Measurements from ENCODE around the gene PLA2G4D. TPM values are rescaled to one million over a fixed set of nuclear protein-coding genes. Genes with fewer than 3 reads are reported as not detected.

Gene PLA2G4D
- total RNA-seq (0.28 TPM), polyA plus RNA-seq (2.7 TPM)
- long read RNA-seq, donor 1, result 0 reads
- long read RNA-seq, donor 2, result 0 reads
- long read RNA-seq, donor 3, result 0 reads
- long read RNA-seq, donor 4, result 0 reads
- long read RNA-seq, donor 5, result 0 reads
- long read RNA-seq, donor 6, result 0 reads
- long read RNA-seq, donor 7, result 0 reads
- long read RNA-seq, donor 8, result 0 reads
- long read RNA-seq, donor 9, result 0 reads
- long read RNA-seq, donor 10, result 0 reads

GRCh38 chr15:42094512-42094963, at the start of gene PLA2G4D:
Gene PLA2G4D, minus strand, starts transcription at chr15:42094562. Its CDS starts 103 bp downstream, at chr15:42094459.
- Histone ChIP-seq H3K36me3 (ENCODE audit: control insufficient read depth in 2 of 2, insufficient read depth in 2 of 2, low read length in 1 of 2) (no peaks in the 10 kb centered on the region), H3K27ac (ENCODE audit: low read depth in 1 of 2, low read length in 1 of 2) (no peak within 1 kb of the TSS), H3K4me3 (ENCODE audit: low read length in 2 of 2) (no peak within 1 kb of the TSS), H3K27me3 (ENCODE audit: control insufficient read depth in 2 of 2, insufficient read depth in 1 of 2, low read length in 1 of 2) (no peaks in the 10 kb centered on the region), H3K4me1 (ENCODE audit: control insufficient read depth in 2 of 2, insufficient read depth in 2 of 2, low read length in 2 of 2) (peaks cover 0 to 9% of the 10 kb centered on the region in 2 donors), H3K9me3 (ENCODE audit: control insufficient read depth in 2 of 2, insufficient read depth in 1 of 2, low read length in 1 of 2) (peaks cover 0 to 2% of the 10 kb centered on the region in 2 donors)
- 87% methylated on average over 6 of the region's 6 CpGs for WGBS
- peak in 1 of 9 donors; percentile 16 for DNase-seq (ENCODE audit: low read depth in 6 of 9, low spot score in 9 of 9)

GRCh38 chr15:42143356-42143755, 49.0 kb upstream of the PLA2G4D start:
- no peak for DNase-seq (ENCODE audit: low read depth in 6 of 9, low spot score in 9 of 9)
- no peaks in the 10 kb centered on the region for H3K9me3 ChIP-seq (ENCODE audit: control insufficient read depth in 2 of 2, insufficient read depth in 1 of 2, low read length in 1 of 2)
- WGBS, result 96% methylated on average over 4 of the region's 4 CpGs
- H3K4me3 ChIP-seq (ENCODE audit: low read length in 2 of 2), result no peak overlapping the region
- no peak overlapping the region for H3K27ac ChIP-seq (ENCODE audit: low read depth in 1 of 2, low read length in 1 of 2)
- H3K36me3 ChIP-seq (ENCODE audit: control insufficient read depth in 2 of 2, insufficient read depth in 2 of 2, low read length in 1 of 2), result no peaks in the 10 kb centered on the region
- no peaks in the 10 kb centered on the region for H3K27me3 ChIP-seq (ENCODE audit: control insufficient read depth in 2 of 2, insufficient read depth in 1 of 2, low read length in 1 of 2)
- H3K4me1 ChIP-seq (ENCODE audit: control insufficient read depth in 2 of 2, insufficient read depth in 2 of 2, low read length in 2 of 2), result peaks cover 0 to 2% of the 10 kb centered on the region in 2 donors

GRCh38 chr15:42141795-42142667, 47.7 kb upstream of the PLA2G4D start:
- Histone ChIP-seq H3K4me1 (ENCODE audit: control insufficient read depth in 2 of 2, insufficient read depth in 2 of 2, low read length in 2 of 2) (peaks cover 0 to 2% of the 10 kb centered on the region in 2 donors), H3K9me3 (ENCODE audit: control insufficient read depth in 2 of 2, insufficient read depth in 1 of 2, low read length in 1 of 2) (no peaks in the 10 kb centered on the region), H3K36me3 (ENCODE audit: control insufficient read depth in 2 of 2, insufficient read depth in 2 of 2, low read length in 1 of 2) (no peaks in the 10 kb centered on the region), H3K4me3 (ENCODE audit: low read length in 2 of 2) (no peak overlapping the region), H3K27ac (ENCODE audit: low read depth in 1 of 2, low read length in 1 of 2) (no peak overlapping the region), H3K27me3 (ENCODE audit: control insufficient read depth in 2 of 2, insufficient read depth in 1 of 2, low read length in 1 of 2) (no peaks in the 10 kb centered on the region)
- DNase-seq (ENCODE audit: low read depth in 6 of 9, low spot score in 9 of 9), result no peak
- 90% methylated on average over 21 of the region's 21 CpGs for WGBS

GRCh38 chr15:42141246-42141645, 46.9 kb upstream of the PLA2G4D start:
- H3K27ac ChIP-seq (ENCODE audit: low read depth in 1 of 2, low read length in 1 of 2), result no peak overlapping the region
- DNase-seq (ENCODE audit: low read depth in 6 of 9, low spot score in 9 of 9), result no peak
- H3K36me3 ChIP-seq (ENCODE audit: control insufficient read depth in 2 of 2, insufficient read depth in 2 of 2, low read length in 1 of 2), result no peaks in the 10 kb centered on the region
- no peak overlapping the region for H3K4me3 ChIP-seq (ENCODE audit: low read length in 2 of 2)
- H3K4me1 ChIP-seq (ENCODE audit: control insufficient read depth in 2 of 2, insufficient read depth in 2 of 2, low read length in 2 of 2), result peaks cover 0 to 2% of the 10 kb centered on the region in 2 donors
- no peaks in the 10 kb centered on the region for H3K9me3 ChIP-seq (ENCODE audit: control insufficient read depth in 2 of 2, insufficient read depth in 1 of 2, low read length in 1 of 2)
- WGBS, result 96% methylated on average over 7 of the region's 7 CpGs
- H3K27me3 ChIP-seq (ENCODE audit: control insufficient read depth in 2 of 2, insufficient read depth in 1 of 2, low read length in 1 of 2), result no peaks in the 10 kb centered on the region

GRCh38 chr15:42140383-42141070, 46.2 kb upstream of the PLA2G4D start:
- Histone ChIP-seq H3K27ac (ENCODE audit: low read depth in 1 of 2, low read length in 1 of 2) (no peak overlapping the region), H3K9me3 (ENCODE audit: control insufficient read depth in 2 of 2, insufficient read depth in 1 of 2, low read length in 1 of 2) (no peaks in the 10 kb centered on the region), H3K4me1 (ENCODE audit: control insufficient read depth in 2 of 2, insufficient read depth in 2 of 2, low read length in 2 of 2) (peaks cover 0 to 2% of the 10 kb centered on the region in 2 donors), H3K27me3 (ENCODE audit: control insufficient read depth in 2 of 2, insufficient read depth in 1 of 2, low read length in 1 of 2) (no peaks in the 10 kb centered on the region), H3K36me3 (ENCODE audit: control insufficient read depth in 2 of 2, insufficient read depth in 2 of 2, low read length in 1 of 2) (no peaks in the 10 kb centered on the region), H3K4me3 (ENCODE audit: low read length in 2 of 2) (no peak overlapping the region)
- 93% methylated on average over 8 of the region's 8 CpGs for WGBS
- DNase-seq (ENCODE audit: low read depth in 6 of 9, low spot score in 9 of 9), result no peak

GRCh38 chr15:42139596-42139995, 45.2 kb upstream of the PLA2G4D start:
- DNase-seq (ENCODE audit: low read depth in 6 of 9, low spot score in 9 of 9), result no peak
- WGBS, result 90% methylated on average over 6 of the region's 6 CpGs

GRCh38 chr15:42138968-42139386, 44.6 kb upstream of the PLA2G4D start:
- DNase-seq (ENCODE audit: low read depth in 6 of 9, low spot score in 9 of 9), result no peak
- WGBS, result 93% methylated on average over 3 of the region's 3 CpGs
- peaks cover 0 to 2% of the 10 kb centered on the region in 2 donors for H3K4me1 ChIP-seq (ENCODE audit: control insufficient read depth in 2 of 2, insufficient read depth in 2 of 2, low read length in 2 of 2)
- no peak overlapping the region for H3K27ac ChIP-seq (ENCODE audit: low read depth in 1 of 2, low read length in 1 of 2)
- H3K27me3 ChIP-seq (ENCODE audit: control insufficient read depth in 2 of 2, insufficient read depth in 1 of 2, low read length in 1 of 2), result no peaks in the 10 kb centered on the region
- H3K36me3 ChIP-seq (ENCODE audit: control insufficient read depth in 2 of 2, insufficient read depth in 2 of 2, low read length in 1 of 2), result no peaks in the 10 kb centered on the region
- no peak overlapping the region for H3K4me3 ChIP-seq (ENCODE audit: low read length in 2 of 2)
- no peaks in the 10 kb centered on the region for H3K9me3 ChIP-seq (ENCODE audit: control insufficient read depth in 2 of 2, insufficient read depth in 1 of 2, low read length in 1 of 2)

More at GRCh38 chr15:42139596-42139995, 45.2 kb upstream of the PLA2G4D start:
- no peaks in the 10 kb centered on the region for H3K27me3 ChIP-seq (ENCODE audit: control insufficient read depth in 2 of 2, insufficient read depth in 1 of 2, low read length in 1 of 2)
- H3K9me3 ChIP-seq (ENCODE audit: control insufficient read depth in 2 of 2, insufficient read depth in 1 of 2, low read length in 1 of 2), result no peaks in the 10 kb centered on the region
- H3K4me3 ChIP-seq (ENCODE audit: low read length in 2 of 2), result no peak overlapping the region
- H3K27ac ChIP-seq (ENCODE audit: low read depth in 1 of 2, low read length in 1 of 2), result no peak overlapping the region
- H3K4me1 ChIP-seq (ENCODE audit: control insufficient read depth in 2 of 2, insufficient read depth in 2 of 2, low read length in 2 of 2), result peaks cover 0 to 2% of the 10 kb centered on the region in 2 donors
- no peaks in the 10 kb centered on the region for H3K36me3 ChIP-seq (ENCODE audit: control insufficient read depth in 2 of 2, insufficient read depth in 2 of 2, low read length in 1 of 2)

- no peaks in the 10 kb centered on the region for H3K27me3 ChIP-seq (ENCODE audit: control insufficient read depth in 2 of 2, insufficient read depth in 1 of 2, low read length in 1 of 2)
- no peak overlapping the region for H3K27ac ChIP-seq (ENCODE audit: low read depth in 1 of 2, low read length in 1 of 2)
- no peak for DNase-seq (ENCODE audit: low read depth in 6 of 9, low spot score in 9 of 9)
- H3K9me3 ChIP-seq (ENCODE audit: control insufficient read depth in 2 of 2, insufficient read depth in 1 of 2, low read length in 1 of 2), result no peaks in the 10 kb centered on the region
- no peaks in the 10 kb centered on the region for H3K36me3 ChIP-seq (ENCODE audit: control insufficient read depth in 2 of 2, insufficient read depth in 2 of 2, low read length in 1 of 2)
- H3K4me3 ChIP-seq (ENCODE audit: low read length in 2 of 2), result no peak overlapping the region
- 97% methylated on average over 4 of the region's 4 CpGs for WGBS
- peaks cover 0 to 7% of the 10 kb centered on the region in 2 donors for H3K4me1 ChIP-seq (ENCODE audit: control insufficient read depth in 2 of 2, insufficient read depth in 2 of 2, low read length in 2 of 2)
Measured at GRCh38 chr15:42138411-42138810, 44.0 kb upstream of the PLA2G4D start.
